HepG2 (cell line): ENCODE data around the gene PRKCZ. TPM values are rescaled to one million over a fixed set of nuclear protein-coding genes. Genes with fewer than 3 reads are reported as not detected.

Source experiments
- ATAC-seq: fragments of 200-7000 bp; cut with Tn5 transposase; 3 replicates; pipeline ENCODE4 v1.9.1; 2020; ENCODE audit warnings: mild to moderate bottlenecking, moderate library complexity
- BruUV-seq: library from RNA; stranded (reverse); fragments of 400-500 nt; replicated peaks from 2 replicates; lab custom pipeline; 2021; lab: Mats Ljungman, UMichigan
- CTCF ChIA-PET: fragments of 300-600 bp; formaldehyde crosslinking; extraction: SDS; loops from one replicate; lab custom pipeline; 2021; ENCODE audit warnings: low total read pairs, inconsistent platforms, low intra/inter-chr PET ratio; lab: Yijun Ruan, JAX
- POLR2A ChIA-PET: fragments of 350-600 bp; sonication (Branson Sonifier 250); formaldehyde crosslinking; loops from one replicate; lab custom pipeline; 2020; ENCODE audit warnings: antibody characterized with exemption, inconsistent platforms; lab: Yijun Ruan, JAX
- DNase-seq: peaks from one replicate; pipeline ENCODE4 v3.0.0-alpha.2; 2015; ENCODE audit warnings: low spot score
- FAIRE-seq: peaks from 3 replicates; lab custom pipeline; 2011; peaks lifted over from hg19 to GRCh38; lab: Jason Lieb, UNC
- H2AFZ ChIP-seq: one replicate; pipeline ENCODE4 v1.6.1; 2011; ENCODE audit warnings: low read length, inconsistent platforms
- H3K27ac ChIP-seq: fragments of 300-600 bp; 3 replicates; pipeline ENCODE4 v1.8.0; 2011; ENCODE audit warnings: mixed run types, mild to moderate bottlenecking, mixed read lengths, low read length, inconsistent platforms; ENCODE audit not compliant: insufficient read depth; ENCODE audit errors: extremely low read length
- H3K27me3 ChIP-seq, 2 experiments: fragments of 200-600 bp in 1 of 2; 2 replicates in 1 of 2; 3 replicates in 1 of 2; pipeline versions ENCODE4 v1.6.0 to v1.8.0; 2011; ENCODE audit warnings: low read length in 2 of 2, mild to moderate bottlenecking in 2 of 2, moderate library complexity in 2 of 2, inconsistent platforms in 1 of 2; ENCODE audit not compliant: insufficient read depth in 2 of 2, control insufficient read depth in 1 of 2
- H3K36me3 ChIP-seq, 2 experiments: fragments of 200-600 bp in 1 of 2; replicated peaks in 1 of 2; 2 replicates in 1 of 2; 3 replicates in 1 of 2; pipeline versions ENCODE4 v1.5.1 to v1.8.0; 2011; ENCODE audit warnings: low read length in 2 of 2, inconsistent platforms in 1 of 2; ENCODE audit not compliant: insufficient read depth in 2 of 2, control insufficient read depth in 1 of 2
- H3K4me1 ChIP-seq: 2 replicates; pipeline ENCODE4 v1.5.1; 2012; ENCODE audit warnings: low read length, inconsistent platforms; ENCODE audit not compliant: insufficient read depth
- H3K4me2 ChIP-seq: 2 replicates; pipeline ENCODE4 v1.6.0; 2011; ENCODE audit warnings: low read depth, low read length, inconsistent platforms
- H3K4me3 ChIP-seq, 3 experiments: fragments of 200-600 bp in 1 of 3; sonication (generic), shearing (Covaris generic) in 1 of 3; replicated peaks in 1 of 3; 2 replicates each; pipeline ENCODE4 v1.5.1; 2011 to 2016; ENCODE audit warnings: low read length in 3 of 3, inconsistent platforms in 2 of 3, low read depth in 2 of 3, mild to moderate bottlenecking in 2 of 3, control low read depth in 1 of 3, mixed read lengths in 1 of 3; ENCODE audit not compliant: insufficient read depth in 1 of 3
- H3K79me2 ChIP-seq: one replicate; pipeline ENCODE4 v1.6.1; 2011; ENCODE audit warnings: low read length, inconsistent platforms; ENCODE audit not compliant: insufficient read depth
- H3K9ac ChIP-seq: 2 replicates; pipeline ENCODE4 v1.6.0; 2011; ENCODE audit warnings: mild to moderate bottlenecking, low read depth, low read length, inconsistent platforms; ENCODE audit not compliant: insufficient read depth
- H3K9me3 ChIP-seq: 2 replicates; pipeline ENCODE4 v1.5.1; 2012; ENCODE audit warnings: mild to moderate bottlenecking, low read length
- H4K20me1 ChIP-seq: 2 replicates; pipeline ENCODE4 v1.6.0; 2011; ENCODE audit warnings: inconsistent platforms, mild to moderate bottlenecking, low read length, moderate library complexity; ENCODE audit not compliant: insufficient read depth
- CBFB ChIP-seq: sonication (generic); formaldehyde crosslinking; IDR thresholded peaks from 2 replicates; pipeline ENCODE4 v1.4.0; 2020; ENCODE audit warnings: missing genetic modification reagents
- HOXA3 ChIP-seq: sonication (generic); formaldehyde crosslinking; IDR thresholded peaks from 2 replicates; pipeline ENCODE4 v1.5.0; 2020; ENCODE audit warnings: missing genetic modification reagents
- MIXL1 ChIP-seq: IDR thresholded peaks from 2 replicates; pipeline ENCODE4 v1.6.1; 2016
- PAF1 ChIP-seq: IDR thresholded peaks from 2 replicates; pipeline ENCODE4 v1.6.1; 2016; ENCODE audit warnings: missing genetic modification reagents, missing compliant biosample characterization
- RORA ChIP-seq: sonication (generic); formaldehyde crosslinking; IDR thresholded peaks from 2 replicates; pipeline ENCODE4 v1.5.0; 2020; ENCODE audit warnings: mild to moderate bottlenecking, missing genetic modification reagents, moderate library complexity
- SIN3A ChIP-seq: IDR thresholded peaks from 2 replicates; pipeline ENCODE4 v1.6.1; 2011; ENCODE audit warnings: low read depth, mild to moderate bottlenecking, control low read depth, low read length, borderline replicate concordance
- UBTF ChIP-seq: sonication (generic); formaldehyde crosslinking; IDR thresholded peaks from 2 replicates; pipeline ENCODE4 v1.4.0; 2020; ENCODE audit warnings: mild to moderate bottlenecking, missing genetic modification reagents
- ZNF558 ChIP-seq: sonication (generic); formaldehyde crosslinking; IDR thresholded peaks from 2 replicates; pipeline ENCODE4 v1.9.0; 2022; ENCODE audit warnings: mild to moderate bottlenecking, missing genetic modification reagents, borderline replicate concordance
- ZNF83 ChIP-seq: sonication (generic); formaldehyde crosslinking; IDR thresholded peaks from 2 replicates; pipeline ENCODE4 v1.4.0; 2020; ENCODE audit warnings: missing genetic modification reagents, mild to moderate bottlenecking, borderline replicate concordance
- WGBS: methylation state at CpG from one replicate; pipeline ENCODE4 v1.1.6; 2017; ENCODE audit warnings: low lambda C conversion rate; 5-methylcytosine and 5-hydroxymethylcytosine counted together
- in situ Hi-C: cut with HindIII; loops from 2 replicates; pipeline ENCODE4 v1.10.0; 2017; ENCODE audit warnings: low pct_unique_long_range_greater_than_20kb; ENCODE audit not compliant: extremely low pct_ligation_motif_present
- intact Hi-C: fragments of 100-400 bp; cut with micrococcal nuclease; formaldehyde crosslinking; loops from one replicate; pipeline ENCODE4 v1.10.0; 2022; ENCODE audit not compliant: unreplicated experiment
- polyA plus RNA-seq, 8 experiments: library from polyadenylated mRNA; depleted of rRNA in 3 of 8; stranded (reverse) in 7 of 8; unstranded in 1 of 8; fragments of >200 nt; fragmentation: Illumina TruSeq in 4 of 8; extraction: Trizol in 4 of 8; gene quantifications; 2 replicates each; pipeline versions ENCODE4 v1.2.1 to v1.2.3, GENCODE V29; 2011 to 2016; ENCODE audit warnings: low read depth in 4 of 8, missing spikeins in 1 of 8, mixed read lengths in 1 of 8; ENCODE audit not compliant: insufficient read depth in 1 of 8
- total RNA-seq, 5 experiments: library from RNA; depleted of rRNA; stranded (reverse); fragments of >200 nt; fragmentation: Illumina TruSeq; extraction: Trizol; gene quantifications; 2 replicates each; pipeline ENCODE4 v1.2.3, GENCODE V29; 2016; ENCODE audit warnings: low read depth in 1 of 5
- TF ChIP-seq, protein P1 (sequence below): sonication (generic); formaldehyde crosslinking; IDR thresholded peaks from 2 replicates; pipeline ENCODE4 v1.5.1; 2020; ENCODE audit warnings: mild to moderate bottlenecking, missing genetic modification reagents

The PRKCZ gene
- total and polyA plus RNA-seq, 2 of the 13 experiments (the other 11 are each of a cell fraction or from before 2014, with no cell fraction given): 34.7 to 85.2 TPM

- TF ChIP-seq PAF1 (CRISPR knock-in tag) (no peak), HOXA3 (no peak), CBFB (CRISPR knock-in tag) (no peak)
Observed at GRCh38 chr1:2169200-2169836, 119.1 kb downstream of the PRKCZ start (continued).

DNA sequence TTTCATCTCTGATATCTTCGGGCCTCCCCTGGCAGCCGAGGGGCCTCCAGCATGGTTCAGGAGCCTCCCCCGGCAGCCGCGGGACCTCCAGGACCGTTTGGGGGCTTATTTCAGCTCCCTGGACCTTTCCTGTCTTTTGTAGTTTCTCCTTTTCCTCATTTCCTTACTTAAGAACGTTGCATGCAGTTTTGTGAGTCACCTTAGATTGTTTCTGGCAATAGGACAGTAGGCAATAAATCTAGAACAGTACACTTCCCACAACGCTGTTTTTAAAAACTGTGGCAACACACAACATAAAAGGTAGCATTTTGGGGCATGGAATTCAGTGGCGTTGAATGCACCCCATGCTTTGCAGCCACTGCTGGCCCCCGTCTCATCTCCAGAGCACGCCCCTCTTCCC is 120.0 kb downstream of the PRKCZ start:
- no peak overlapping the region for H3K27ac ChIP-seq
- POLR2A ChIA-PET: no interaction called here
- H2AFZ ChIP-seq: no peak overlapping the region
- no peaks in the 10 kb centered on the region for H3K9me3 ChIP-seq
- H3K4me2 ChIP-seq: no peak overlapping the region
- no peak for ATAC-seq
- no peak for FAIRE-seq
- H3K79me2 ChIP-seq: no peaks in the 10 kb centered on the region
- DNase-seq: no peak
- in situ Hi-C loops: no loop called here
- WGBS: 94% methylated on average over 11 of the region's 11 CpGs
- H4K20me1 ChIP-seq: no peaks in the 10 kb centered on the region; the same call in 1 of the 2 replicates
- no peak overlapping the region for H3K4me3 ChIP-seq
- no peaks in the 10 kb centered on the region for H3K4me1 ChIP-seq
- CTCF ChIA-PET: no interaction called here
- H3K27me3 ChIP-seq: no peaks in the 10 kb centered on the region
- H3K36me3 ChIP-seq: peaks cover 13 to 59% of the 10 kb centered on the region in 2 experiments
- H3K9ac ChIP-seq: no peak overlapping the region
- TF ChIP-seq UBTF (CRISPR knock-in tag) (no peak), SIN3A (no peak), MIXL1 (CRISPR knock-in tag) (no peak), ZNF558 (CRISPR knock-in tag) (no peak), RORA (CRISPR knock-in tag) (no peak), ZNF83 (CRISPR knock-in tag) (no peak)
- TF ChIP-seq, protein P1, sequence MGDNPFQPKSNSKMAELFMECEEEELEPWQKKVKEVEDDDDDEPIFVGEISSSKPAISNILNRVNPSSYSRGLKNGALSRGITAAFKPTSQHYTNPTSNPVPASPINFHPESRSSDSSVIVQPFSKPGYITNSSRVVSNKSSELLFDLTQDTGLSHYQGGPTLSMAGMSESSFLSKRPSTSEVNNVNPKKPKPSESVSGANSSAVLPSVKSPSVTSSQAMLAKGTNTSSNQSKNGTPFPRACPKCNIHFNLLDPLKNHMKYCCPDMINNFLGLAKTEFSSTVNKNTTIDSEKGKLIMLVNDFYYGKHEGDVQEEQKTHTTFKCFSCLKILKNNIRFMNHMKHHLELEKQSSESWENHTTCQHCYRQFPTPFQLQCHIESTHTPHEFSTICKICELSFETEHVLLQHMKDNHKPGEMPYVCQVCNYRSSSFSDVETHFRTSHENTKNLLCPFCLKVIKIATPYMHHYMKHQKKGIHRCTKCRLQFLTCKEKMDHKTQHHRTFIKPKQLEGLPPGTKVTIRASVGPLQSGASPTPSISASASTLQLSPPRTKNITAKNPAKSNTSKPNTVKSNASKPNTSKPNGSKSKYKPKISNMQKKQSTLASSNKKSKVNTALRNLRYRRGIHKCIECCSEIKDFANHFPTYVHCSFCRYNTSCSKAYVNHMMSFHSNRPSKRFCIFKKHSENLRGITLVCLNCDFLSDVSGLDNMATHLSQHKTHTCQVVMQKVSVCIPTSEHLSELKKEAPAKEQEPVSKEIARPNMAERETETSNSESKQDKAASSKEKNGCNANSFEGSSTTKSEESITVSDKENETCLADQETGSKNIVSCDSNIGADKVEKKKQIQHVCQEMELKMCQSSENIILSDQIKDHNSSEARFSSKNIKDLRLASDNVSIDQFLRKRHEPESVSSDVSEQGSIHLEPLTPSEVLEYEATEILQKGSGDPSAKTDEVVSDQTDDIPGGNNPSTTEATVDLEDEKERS (CRISPR knock-in tag): no peak
- no TSS peak for BruUV-seq
- intact Hi-C loops: no loop called here
